GM21390 (cell line): ENCODE results near the gene JMJD8.
A peak's percentile ranks its signal among the peaks of the same experiment; 100 is the strongest.

Source experiments
- ATAC-seq: cut with Tn5 transposase; IDR thresholded peaks from one replicate; pipeline ENCODE4 v1.9.1; 2021; ENCODE audit not compliant: unreplicated experiment

The JMJD8 gene, protein sequence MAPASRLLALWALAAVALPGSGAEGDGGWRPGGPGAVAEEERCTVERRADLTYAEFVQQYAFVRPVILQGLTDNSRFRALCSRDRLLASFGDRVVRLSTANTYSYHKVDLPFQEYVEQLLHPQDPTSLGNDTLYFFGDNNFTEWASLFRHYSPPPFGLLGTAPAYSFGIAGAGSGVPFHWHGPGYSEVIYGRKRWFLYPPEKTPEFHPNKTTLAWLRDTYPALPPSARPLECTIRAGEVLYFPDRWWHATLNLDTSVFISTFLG

GRCh38 chr16:684071-684794, at the start of gene JMJD8:
Gene JMJD8 (minus strand): TSS chr16:684334. CDS start chr16:684319, 15 bp downstream.
- peak; percentile 72 for ATAC-seq

GRCh38 chr16:733382-734207, 49.5 kb upstream of the JMJD8 start:
- ATAC-seq = no peak

- no peak for ATAC-seq
These were observed 48.8 kb upstream of the JMJD8 start for GRCh38 chr16:732936-733335.

DNA sequence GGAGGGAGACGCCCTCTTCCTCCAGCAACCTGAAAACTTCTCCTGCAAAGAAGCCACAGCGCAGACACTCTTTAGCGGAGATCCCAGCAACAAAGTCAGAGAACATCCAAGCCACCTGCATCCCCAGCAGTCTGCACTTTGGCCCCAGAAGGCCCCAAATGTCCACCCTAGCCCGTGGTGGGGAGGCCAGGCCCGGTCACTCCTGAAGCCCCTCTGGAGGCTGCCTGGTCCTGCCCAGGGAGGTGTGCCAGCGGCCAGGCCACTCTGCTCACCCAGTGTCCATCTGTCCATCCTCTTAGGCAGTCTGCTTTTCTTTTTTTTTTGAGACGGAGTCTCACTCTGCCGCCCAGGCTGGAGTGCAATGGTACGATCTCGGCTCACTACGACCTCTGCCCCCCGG, 48.2 kb upstream of the JMJD8 start:
- no peak for ATAC-seq

GRCh38 chr16:730666-731509, 46.8 kb upstream of the JMJD8 start:
- ATAC-seq = no peak

DNA sequence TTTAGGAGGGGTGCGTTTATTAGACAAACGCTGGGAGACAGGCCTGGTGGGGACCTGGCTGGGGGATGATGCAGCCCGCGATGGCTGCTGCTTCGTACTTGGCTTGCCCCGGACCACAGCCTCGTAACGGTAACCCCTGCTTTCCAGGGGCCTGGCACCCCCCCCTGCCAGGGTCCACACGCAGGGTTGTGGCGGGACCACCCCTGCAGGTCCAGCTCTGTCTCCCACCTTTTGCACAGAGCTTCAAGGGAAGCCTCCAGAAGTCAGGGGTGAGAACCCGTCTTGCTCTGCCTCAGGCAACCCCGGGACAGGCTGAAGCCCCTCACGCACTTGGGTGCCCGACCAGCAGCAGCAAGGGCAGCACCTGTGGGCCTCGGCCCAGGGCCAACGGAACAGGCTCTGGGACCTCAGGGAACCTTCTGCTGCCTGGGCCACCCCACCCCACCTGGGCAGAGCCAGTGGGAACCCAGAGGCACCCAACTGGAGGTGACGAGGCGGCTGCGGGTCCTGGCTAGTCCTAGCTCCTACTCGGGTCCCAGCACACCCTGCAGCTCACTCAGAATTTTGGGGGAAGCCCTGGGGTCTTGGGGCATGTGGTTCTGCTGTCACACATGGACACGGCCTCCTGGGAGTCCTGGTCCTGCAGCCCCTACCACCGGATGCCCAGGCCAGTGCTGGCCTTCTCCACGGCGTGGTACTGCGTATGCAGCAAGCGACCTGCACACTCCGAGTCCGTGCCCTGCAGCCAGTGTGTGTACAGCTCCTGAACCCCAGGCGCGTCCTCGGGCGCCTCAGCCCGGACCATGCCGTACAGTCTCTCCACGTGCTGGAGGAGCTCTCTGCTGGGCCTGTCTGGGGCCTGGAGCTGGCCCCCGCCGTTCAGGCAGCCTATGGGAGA, 45.9 kb upstream of the JMJD8 start:
- ATAC-seq = no peak

GRCh38 chr16:728890-729744, 45.0 kb upstream of the JMJD8 start:
- ATAC-seq = no peak

- no peak for ATAC-seq
These were observed 44.2 kb upstream of the JMJD8 start for GRCh38 chr16:728131-728889.

GRCh38 chr16:727291-727977, 43.3 kb upstream of the JMJD8 start:
- no peak for ATAC-seq

GRCh38 chr16:726438-727290, 42.5 kb upstream of the JMJD8 start, which contains the start of the genes CCDC78 and HAGHL:
Gene CCDC78 (minus strand): TSS chr16:726443. CDS start chr16:726367, 76 bp downstream.
Gene HAGHL (plus strand): TSS chr16:727106. CDS start chr16:727510, 404 bp downstream.
- ATAC-seq = no peak

DNA sequence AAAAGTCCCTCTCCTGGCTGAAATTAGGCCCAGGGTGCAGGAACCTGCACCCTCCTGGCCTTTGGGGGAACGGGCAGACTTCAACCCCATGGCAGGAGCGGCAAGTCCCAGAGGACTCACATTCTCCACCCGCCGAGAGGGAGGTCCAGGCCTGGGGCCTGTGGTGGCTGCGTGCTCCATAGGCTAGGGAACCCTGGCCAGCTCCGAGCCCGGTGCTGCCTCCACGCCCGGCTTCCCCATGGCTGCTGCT, 42.0 kb upstream of the JMJD8 start:
- no peak for ATAC-seq

- ATAC-seq = no peak
These were observed 41.5 kb upstream of the JMJD8 start for GRCh38 chr16:725463-726187.

DNA sequence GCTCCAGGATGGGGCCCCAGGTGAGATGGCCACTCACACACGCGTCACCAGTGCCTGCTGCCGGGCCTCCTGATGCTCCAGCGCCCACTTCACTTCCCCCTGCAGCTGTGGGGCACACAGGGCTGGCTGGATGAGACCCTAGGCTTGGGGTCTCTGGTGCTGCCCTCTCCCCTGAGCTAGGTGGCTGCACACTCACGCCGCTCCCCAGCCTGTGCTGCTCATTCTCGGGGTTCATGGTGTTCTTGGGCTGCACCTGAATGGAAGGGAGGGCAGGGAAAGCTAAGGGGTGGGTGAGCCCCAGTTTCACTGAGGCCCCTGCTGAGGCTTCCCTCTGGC, 40.9 kb upstream of the JMJD8 start:
- ATAC-seq = no peak

DNA sequence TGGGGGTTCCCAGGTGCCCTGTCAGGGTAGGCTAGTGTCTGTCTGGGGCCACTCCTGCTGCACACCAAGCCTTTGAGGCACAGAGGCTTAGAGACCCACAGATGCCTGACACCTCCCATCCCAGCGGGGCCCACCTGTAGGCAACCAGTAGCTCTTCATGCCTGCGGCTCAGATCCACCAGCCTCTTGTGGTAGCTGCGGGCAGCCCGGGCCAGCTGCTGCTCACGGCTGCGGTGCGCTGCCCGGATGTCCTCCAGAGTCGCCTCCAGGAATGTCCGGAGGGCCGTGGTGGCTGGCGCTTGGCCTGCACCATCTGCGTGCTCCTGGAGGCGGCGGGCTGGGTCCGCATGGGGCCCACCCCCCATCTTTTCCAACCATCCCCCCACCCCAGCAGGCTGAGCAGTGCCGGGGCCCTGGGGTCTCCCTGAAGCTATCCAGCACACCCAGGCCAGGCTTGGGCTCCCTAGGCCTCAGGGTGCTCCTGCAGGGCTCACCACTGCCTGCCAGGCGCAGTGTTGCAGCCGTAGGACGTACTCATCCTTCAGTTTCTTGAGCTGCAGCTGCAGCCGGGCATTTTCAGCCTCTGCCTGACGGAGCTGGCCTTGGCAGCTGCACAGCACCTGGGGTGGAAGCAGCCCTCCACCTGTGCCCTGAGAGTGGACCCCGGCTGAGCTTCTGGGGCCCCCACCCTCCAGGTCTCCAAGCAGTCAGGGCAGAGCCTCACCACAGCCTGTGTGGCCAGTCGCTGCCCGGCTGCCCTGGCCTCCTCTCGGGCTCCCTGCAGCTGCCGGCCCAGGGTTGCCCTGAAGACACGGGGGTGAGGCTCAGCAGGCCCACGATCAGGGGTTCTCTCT, 40.3 kb upstream of the JMJD8 start:
- ATAC-seq = no peak

DNA sequence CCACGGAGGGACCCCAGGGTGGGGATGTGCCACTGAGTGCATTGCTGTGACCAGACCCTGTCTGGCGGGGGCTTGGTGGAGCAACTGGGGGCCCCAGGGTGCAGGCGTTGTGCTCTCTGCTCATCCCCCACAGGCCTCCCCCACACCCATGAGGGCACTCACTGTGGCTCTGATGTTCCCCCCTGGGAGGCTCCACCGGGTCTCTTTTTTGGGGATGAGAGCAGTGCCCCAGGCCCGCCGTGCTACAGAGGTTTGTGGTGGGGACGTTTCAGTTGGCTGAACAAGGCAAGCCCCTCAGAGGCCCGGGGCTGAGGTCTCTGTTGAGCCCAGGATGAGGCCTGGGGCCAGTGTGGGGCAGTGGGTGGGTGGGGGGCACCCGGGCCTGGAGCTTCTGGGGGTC, 39.6 kb upstream of the JMJD8 start:
- ATAC-seq = no peak
